Effector memory CD4-positive, alpha-beta T cell (primary cell): ENCODE results near the gene GPR63.

Experiments
- DNase-seq, 3 donors: peaks; one replicate each; pipeline ENCODE4 v3.0.0-alpha.2; 2020
- H3K27ac ChIP-seq: 2 replicates; pipeline ENCODE4 v1.7.0; 2013; ENCODE audit warnings: mild to moderate bottlenecking, low read length, moderate library complexity; ENCODE audit not compliant: insufficient read depth, poor library complexity, severe bottlenecking
- H3K27me3 ChIP-seq: replicated peaks from 2 replicates; pipeline ENCODE4 v1.7.0; 2013; ENCODE audit warnings: mild to moderate bottlenecking, low read length; ENCODE audit not compliant: insufficient read depth, control insufficient read depth, poor library complexity, severe bottlenecking
- H3K36me3 ChIP-seq: 2 replicates; pipeline ENCODE4 v1.7.0; 2013; ENCODE audit warnings: mild to moderate bottlenecking, low read length, moderate library complexity; ENCODE audit not compliant: control insufficient read depth, insufficient read depth
- H3K4me1 ChIP-seq: 2 replicates; pipeline ENCODE4 v1.7.0; 2013; ENCODE audit warnings: low read length, mild to moderate bottlenecking; ENCODE audit not compliant: control insufficient read depth, insufficient read depth, poor library complexity, severe bottlenecking
- H3K4me3 ChIP-seq: 2 replicates; pipeline ENCODE4 v1.7.0; 2013; ENCODE audit warnings: low read length, low read depth, mild to moderate bottlenecking; ENCODE audit not compliant: insufficient read depth, poor library complexity, severe bottlenecking
- H3K9me3 ChIP-seq: 2 replicates; pipeline ENCODE4 v1.7.0; 2013; ENCODE audit warnings: mild to moderate bottlenecking, low read length, moderate library complexity; ENCODE audit not compliant: control insufficient read depth

Gene GPR63

DNA sequence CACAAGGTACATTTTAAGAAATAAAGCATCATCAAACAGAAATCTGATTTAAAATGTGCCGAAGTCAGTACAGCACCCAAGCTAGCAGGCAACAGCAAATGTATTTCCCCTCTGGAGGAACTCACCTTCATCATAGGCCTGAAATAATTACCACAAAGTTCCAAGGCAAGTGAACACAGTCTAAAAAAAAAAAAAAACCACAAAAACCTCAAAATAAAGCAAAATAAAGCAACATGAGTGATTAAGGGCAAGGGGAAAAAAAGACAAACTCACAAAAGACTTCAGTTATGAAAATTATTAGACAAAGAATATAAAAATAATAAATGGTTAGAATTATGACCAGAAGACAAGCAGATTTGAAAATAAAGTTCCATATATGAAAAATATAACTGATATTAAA, 10.4 kb downstream of the GPR63 start:
- Histone ChIP-seq H3K9me3 (no peaks in the 10 kb centered on the region), H3K36me3 (no peaks in the 10 kb centered on the region), H3K27me3 (no peaks in the 10 kb centered on the region), H3K4me1 (no peaks in the 10 kb centered on the region), H3K27ac (no peak overlapping the region), H3K4me3 (no peak overlapping the region)
- no peak for DNase-seq

GRCh38 chr6:96823743-96824142, 13.5 kb downstream of the GPR63 start:
- Histone ChIP-seq H3K27me3 (no peaks in the 10 kb centered on the region), H3K36me3 (no peaks in the 10 kb centered on the region), H3K4me1 (no peaks in the 10 kb centered on the region), H3K27ac (no peak overlapping the region), H3K4me3 (no peak overlapping the region), H3K9me3 (no peaks in the 10 kb centered on the region)
- DNase-seq, result no peak

DNA sequence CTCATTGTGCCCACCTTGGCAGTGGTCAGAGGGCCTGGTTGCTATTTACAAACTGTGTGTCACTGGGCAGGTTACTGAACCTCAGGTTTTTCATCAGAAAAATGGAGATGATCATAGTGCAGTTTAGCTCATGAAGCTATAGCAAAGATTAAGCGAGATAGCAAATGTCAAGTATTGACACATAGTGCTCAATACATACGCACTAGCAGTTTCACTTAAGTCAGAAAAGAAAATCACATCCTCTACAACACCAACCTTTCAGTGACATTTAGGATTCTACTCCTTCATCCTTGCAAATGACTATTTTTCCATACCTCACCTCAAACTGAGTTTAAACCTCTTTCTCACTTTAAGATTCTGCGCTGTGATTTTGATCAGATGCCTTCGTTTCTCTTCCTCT, 16.2 kb downstream of the GPR63 start:
- Histone ChIP-seq H3K27me3 (no peaks in the 10 kb centered on the region), H3K27ac (no peak overlapping the region), H3K4me1 (no peaks in the 10 kb centered on the region), H3K4me3 (no peak overlapping the region), H3K36me3 (no peaks in the 10 kb centered on the region), H3K9me3 (no peaks in the 10 kb centered on the region)
- no peak for DNase-seq

- H3K27ac ChIP-seq, result no peak overlapping the region
- no peaks in the 10 kb centered on the region for H3K36me3 ChIP-seq
- no peaks in the 10 kb centered on the region for H3K4me1 ChIP-seq
- no peak for DNase-seq
- no peaks in the 10 kb centered on the region for H3K27me3 ChIP-seq
- H3K4me3 ChIP-seq, result no peak overlapping the region
- H3K9me3 ChIP-seq, result no peaks in the 10 kb centered on the region
Measured at GRCh38 chr6:96816301-96816817, 20.9 kb downstream of the GPR63 start.

DNA sequence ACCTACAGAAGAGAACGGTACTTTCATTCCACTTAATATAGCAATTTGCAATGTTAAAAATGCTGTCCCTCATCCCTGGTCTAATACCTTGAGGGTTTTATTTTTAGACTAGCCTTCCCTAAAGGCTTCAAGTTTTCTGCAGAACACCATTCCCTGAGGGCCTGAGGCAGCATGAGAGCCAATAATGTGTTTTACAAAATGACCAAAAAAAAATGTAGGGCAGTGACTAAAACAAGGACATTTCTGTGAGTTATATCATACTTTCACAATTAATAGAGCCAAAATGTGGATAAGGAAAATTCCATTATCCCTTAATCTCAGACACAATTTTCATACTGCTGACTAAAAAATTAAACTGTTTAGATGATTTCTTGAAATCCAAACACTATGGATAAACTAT, 22.7 kb downstream of the GPR63 start:
- Histone ChIP-seq H3K9me3 (no peaks in the 10 kb centered on the region), H3K27ac (no peak overlapping the region), H3K4me1 (no peaks in the 10 kb centered on the region), H3K36me3 (no peaks in the 10 kb centered on the region), H3K4me3 (no peak overlapping the region), H3K27me3 (no peaks in the 10 kb centered on the region)
- no peak for DNase-seq

DNA sequence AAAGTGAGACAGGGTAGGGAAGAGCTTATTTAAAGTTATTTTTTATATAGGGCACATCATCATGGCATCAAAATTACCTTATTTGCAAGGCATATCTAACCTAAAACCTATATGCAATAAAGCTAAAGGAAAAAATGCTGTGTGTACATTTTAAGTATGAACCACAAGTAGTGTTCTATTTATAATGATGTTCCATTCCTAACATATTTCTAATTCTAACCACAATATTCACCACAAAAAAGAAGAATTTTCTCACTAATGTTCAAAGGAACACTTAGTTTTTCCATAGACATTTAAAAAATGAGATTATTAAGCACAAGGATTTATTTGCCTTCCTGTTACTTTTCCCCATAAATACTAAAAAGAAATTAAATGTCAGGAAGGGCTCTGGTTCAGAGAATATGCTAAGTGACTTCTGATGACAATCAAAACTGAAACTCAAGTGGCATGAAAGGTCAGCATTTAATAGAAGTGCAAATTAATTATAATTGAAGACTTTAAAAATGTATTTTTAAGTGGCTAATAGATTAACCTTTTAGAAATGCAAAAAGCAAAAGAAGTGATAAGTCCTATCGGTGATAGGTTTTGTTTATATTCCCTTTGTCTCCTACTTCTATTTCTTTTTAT, 25.1 kb downstream of the GPR63 start:
- H3K4me1 ChIP-seq, result no peaks in the 10 kb centered on the region
- H3K27ac ChIP-seq, result no peak overlapping the region
- no peaks in the 10 kb centered on the region for H3K9me3 ChIP-seq
- DNase-seq, result no peak
- no peaks in the 10 kb centered on the region for H3K36me3 ChIP-seq
- H3K27me3 ChIP-seq, result no peaks in the 10 kb centered on the region
- H3K4me3 ChIP-seq, result no peak overlapping the region

- no peaks in the 10 kb centered on the region for H3K9me3 ChIP-seq
- DNase-seq, result no peak
- no peak overlapping the region for H3K27ac ChIP-seq
- H3K4me3 ChIP-seq, result no peak overlapping the region
- H3K27me3 ChIP-seq, result no peaks in the 10 kb centered on the region
- no peaks in the 10 kb centered on the region for H3K4me1 ChIP-seq
- no peaks in the 10 kb centered on the region for H3K36me3 ChIP-seq
Measured at GRCh38 chr6:96811670-96812069, 25.6 kb downstream of the GPR63 start.

DNA sequence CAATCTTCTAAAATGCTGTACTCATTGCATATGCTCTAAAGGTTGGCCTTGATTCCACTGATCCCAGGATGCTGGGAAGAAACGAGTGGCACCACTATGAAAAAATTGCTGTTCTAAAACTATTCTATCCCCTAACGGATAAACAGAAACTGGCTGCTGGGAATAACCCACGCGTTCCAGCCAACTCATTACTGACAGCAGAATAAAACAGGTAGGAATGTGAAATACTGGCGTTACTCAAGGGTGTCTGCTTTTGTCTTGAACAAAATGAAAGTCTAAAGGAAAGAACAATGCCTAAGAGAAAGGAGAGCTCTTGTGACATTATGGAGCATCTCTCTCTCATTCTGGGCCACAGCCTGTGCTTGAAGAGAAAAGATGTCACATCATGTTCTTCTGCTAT, 26.1 kb downstream of the GPR63 start:
- H3K9me3 ChIP-seq, result no peaks in the 10 kb centered on the region
- no peaks in the 10 kb centered on the region for H3K36me3 ChIP-seq
- no peaks in the 10 kb centered on the region for H3K4me1 ChIP-seq
- no peak overlapping the region for H3K4me3 ChIP-seq
- H3K27ac ChIP-seq, result no peak overlapping the region
- no peak for DNase-seq
- H3K27me3 ChIP-seq, result no peaks in the 10 kb centered on the region

GRCh38 chr6:96809119-96809518, 28.2 kb downstream of the GPR63 start:
- Histone ChIP-seq H3K9me3 (no peaks in the 10 kb centered on the region), H3K4me3 (no peak overlapping the region), H3K27ac (no peak overlapping the region), H3K27me3 (no peaks in the 10 kb centered on the region), H3K4me1 (no peaks in the 10 kb centered on the region), H3K36me3 (no peaks in the 10 kb centered on the region)
- DNase-seq, result no peak

GRCh38 chr6:96803106-96803481, 34.2 kb downstream of the GPR63 start:
- H3K4me1 ChIP-seq, result no peaks in the 10 kb centered on the region
- no peak overlapping the region for H3K27ac ChIP-seq
- no peaks in the 10 kb centered on the region for H3K36me3 ChIP-seq
- H3K4me3 ChIP-seq, result no peak overlapping the region
- H3K9me3 ChIP-seq, result no peaks in the 10 kb centered on the region
- DNase-seq, result no peak
- H3K27me3 ChIP-seq, result no peaks in the 10 kb centered on the region
